Neuronal stem cell (in vitro differentiated cells): ENCODE results near the gene GIGYF2.
"Not testable (repeated sequence)": the region's sequence is repeated elsewhere in the genome, so short reads cannot be mapped to it uniquely, and the experiment has no call there.

Experiments used
- DNase-seq: peaks from one replicate; pipeline ENCODE4 v3.0.0-alpha.2; 2013; ENCODE audit warnings: low spot score
- H2AFZ ChIP-seq: one replicate; pipeline ENCODE4 v1.6.1; 2013; ENCODE audit warnings: mild to moderate bottlenecking, low read length, inconsistent platforms
- H2AK5ac ChIP-seq: 2 replicates; pipeline ENCODE4 v1.6.1; 2013; ENCODE audit warnings: low read depth, mild to moderate bottlenecking, inconsistent platforms, low read length, moderate library complexity, mixed read lengths
- H2BK120ac ChIP-seq: 2 replicates; pipeline ENCODE4 v1.6.1; 2013; ENCODE audit warnings: low read depth, mild to moderate bottlenecking, inconsistent platforms, low read length, moderate library complexity, mixed read lengths
- H2BK12ac ChIP-seq: one replicate; pipeline ENCODE4 v1.6.1; 2013; ENCODE audit warnings: low read length, inconsistent platforms
- H2BK15ac ChIP-seq: 2 replicates; pipeline ENCODE4 v1.6.1; 2013; ENCODE audit warnings: mild to moderate bottlenecking, low read length, inconsistent platforms, mixed read lengths
- H2BK5ac ChIP-seq: one replicate; pipeline ENCODE4 v1.6.1; 2013; ENCODE audit warnings: inconsistent platforms, mild to moderate bottlenecking, low read length, moderate library complexity
- H3K14ac ChIP-seq: one replicate; pipeline ENCODE4 v1.6.1; 2013; ENCODE audit warnings: low read length, inconsistent platforms
- H3K18ac ChIP-seq: 2 replicates; pipeline ENCODE4 v1.6.1; 2013; ENCODE audit warnings: low read length, inconsistent platforms
- H3K23ac ChIP-seq: 2 replicates; pipeline ENCODE4 v1.6.1; 2013; ENCODE audit warnings: low read depth, mild to moderate bottlenecking, mixed read lengths, low read length, inconsistent platforms; ENCODE audit not compliant: poor library complexity
- H3K27ac ChIP-seq: replicated peaks from 3 replicates; pipeline ENCODE4 v1.5.1; 2013; ENCODE audit warnings: low read length, inconsistent platforms
- H3K27me3 ChIP-seq, 3 experiments: 2 replicates each; pipeline ENCODE4 v1.6.1; 2013; ENCODE audit warnings: low read length in 3 of 3, mild to moderate bottlenecking in 2 of 3, inconsistent platforms in 1 of 3, low read depth in 1 of 3, mixed read lengths in 1 of 3, moderate library complexity in 1 of 3; ENCODE audit not compliant: control insufficient read depth in 3 of 3, insufficient read depth in 3 of 3
- H3K36me3 ChIP-seq, 2 donors: replicated peaks in 1 of 2; 2 replicates each; pipeline ENCODE4 v1.6.1; 2013; ENCODE audit warnings: low read length in 2 of 2; ENCODE audit not compliant: control insufficient read depth in 2 of 2, insufficient read depth in 2 of 2
- H3K4ac ChIP-seq: 2 replicates; pipeline ENCODE4 v1.6.1; 2013; ENCODE audit warnings: inconsistent platforms, mild to moderate bottlenecking, low read length, moderate library complexity
- H3K4me1 ChIP-seq, 2 donors: 1 replicate in 1 of 2; 2 replicates in 1 of 2; pipeline ENCODE4 v1.6.1; 2013; ENCODE audit warnings: low read length in 2 of 2, low read depth in 1 of 2; ENCODE audit not compliant: control insufficient read depth in 2 of 2, insufficient read depth in 1 of 2
- H3K4me2 ChIP-seq: one replicate; pipeline ENCODE4 v1.6.1; 2013; ENCODE audit warnings: mild to moderate bottlenecking, low read length, inconsistent platforms; ENCODE audit not compliant: insufficient read depth, poor library complexity, severe bottlenecking
- H3K4me3 ChIP-seq, 2 donors: 2 replicates each; pipeline ENCODE4 v1.5.1; 2013; ENCODE audit warnings: low read length in 2 of 2, mild to moderate bottlenecking in 2 of 2, inconsistent platforms in 1 of 2, moderate library complexity in 1 of 2
- H3K79me1 ChIP-seq: one replicate; pipeline ENCODE4 v1.6.1; 2013; ENCODE audit warnings: low read depth, mild to moderate bottlenecking, inconsistent platforms, low read length, moderate library complexity
- H3K9ac ChIP-seq: one replicate; pipeline ENCODE4 v1.6.1; 2013; ENCODE audit warnings: mild to moderate bottlenecking, low read depth, low read length, inconsistent platforms; ENCODE audit not compliant: poor library complexity
- H3K9me3 ChIP-seq, 2 donors: replicated peaks in 1 of 2; 2 replicates each; pipeline versions ENCODE3 to v1.6.1; 2013; ENCODE audit warnings: low read length in 2 of 2, mild to moderate bottlenecking in 2 of 2, inconsistent platforms in 1 of 2, low read depth in 1 of 2, mixed read lengths in 1 of 2, moderate library complexity in 1 of 2; ENCODE audit not compliant: control insufficient read depth in 2 of 2, insufficient read depth in 1 of 2
- H4K8ac ChIP-seq: one replicate; pipeline ENCODE4 v1.6.1; 2013; ENCODE audit warnings: low read depth, mild to moderate bottlenecking, inconsistent platforms, low read length, moderate library complexity
- H4K91ac ChIP-seq: one replicate; pipeline ENCODE4 v1.6.1; 2013; ENCODE audit warnings: low read length, low read depth, mild to moderate bottlenecking, inconsistent platforms; ENCODE audit not compliant: poor library complexity
- WGBS, 2 donors: extraction: QIAGEN DNeasy Blood & Tissue Kit; methylation state at CpG; one replicate each; pipeline ENCODE4 v1.1.7; 2013; ENCODE audit warnings: missing lambda C conversion rate in 2 of 2, mixed read lengths in 1 of 2; ENCODE audit not compliant: insufficient read length in 2 of 2, insufficient replicate concordance in 1 of 2; ENCODE audit errors: extremely low coverage in 2 of 2; 5-methylcytosine and 5-hydroxymethylcytosine counted together

Gene GIGYF2

GRCh38 chr2:232689152-232689910 lies 7.8 kb upstream of the GIGYF2 start:
- Histone ChIP-seq H3K36me3 (no peaks in the 10 kb centered on the region), H3K4ac (no peak overlapping the region), H3K18ac (no peak overlapping the region), H3K4me2 (no peak overlapping the region), H2BK15ac (no peak overlapping the region), H2AK5ac (no peak overlapping the region), H4K91ac (no peak overlapping the region), H3K4me1 (no peaks in the 10 kb centered on the region), H3K9me3 (peaks cover 0 to 3% of the 10 kb centered on the region in 2 donors), H3K27me3 (peaks cover 0 to 4% (median 0%) of the 10 kb centered on the region in 3 experiments), H2BK12ac (no peak overlapping the region), H2BK5ac (no peak overlapping the region), H3K14ac (no peak overlapping the region), H3K9ac (no peak overlapping the region), H3K4me3 (no peak overlapping the region), H3K23ac (no peak overlapping the region), H3K79me1 (no peaks in the 10 kb centered on the region), H2AFZ (peak overlapping the region; percentile 80), H2BK120ac (no peak overlapping the region), H4K8ac (no peak overlapping the region), H3K27ac (no peak overlapping the region)
- WGBS, 2 donors: no CpG with 5 or more reads among the region's 3 CpGs
- DNase-seq: no peak

GRCh38 chr2:232691117-232691516 lies 6.0 kb upstream of the GIGYF2 start:
- not testable (repeated sequence) for H2BK15ac ChIP-seq, H3K9me3 ChIP-seq, H3K23ac ChIP-seq, H4K91ac ChIP-seq, H3K27me3 ChIP-seq, H4K8ac ChIP-seq, H3K79me1 ChIP-seq, H3K4ac ChIP-seq, H3K9ac ChIP-seq, H3K4me2 ChIP-seq, H3K36me3 ChIP-seq, H3K14ac ChIP-seq, H3K4me3 ChIP-seq, H3K4me1 ChIP-seq, H3K27ac ChIP-seq, H2AFZ ChIP-seq, H2BK5ac ChIP-seq, H2BK120ac ChIP-seq, H2BK12ac ChIP-seq, DNase-seq, H3K18ac ChIP-seq, H2AK5ac ChIP-seq
- WGBS, 2 donors: no CpG with 5 or more reads among the region's 13 CpGs

GRCh38 chr2:232693344-232693743 lies 3.8 kb upstream of the GIGYF2 start:
- Histone ChIP-seq H2BK12ac (no peak overlapping the region), H2BK5ac (no peak overlapping the region), H3K27ac (no peak overlapping the region), H3K4me3 (no peak overlapping the region), H3K14ac (no peak overlapping the region), H3K18ac (no peak overlapping the region), H2AK5ac (no peak overlapping the region), H3K36me3 (no peaks in the 10 kb centered on the region), H4K91ac (no peak overlapping the region), H3K4ac (no peak overlapping the region), H3K79me1 (peaks cover 8% of the 10 kb centered on the region), H2AFZ (no peak overlapping the region), H3K9me3 (peaks cover 0 to 3% of the 10 kb centered on the region in 2 donors), H3K4me2 (no peak overlapping the region), H4K8ac (no peak overlapping the region), H2BK120ac (no peak overlapping the region), H3K27me3 (no peaks in the 10 kb centered on the region), H2BK15ac (no peak overlapping the region), H3K23ac (no peak overlapping the region), H3K4me1 (peaks cover 3 to 5% of the 10 kb centered on the region in 2 donors), H3K9ac (no peak overlapping the region)
- no peak for DNase-seq
- WGBS, 2 donors: no CpG with 5 or more reads among the region's 4 CpGs

- Histone ChIP-seq H3K4ac (no peak overlapping the region), H2AK5ac (no peak overlapping the region), H2BK120ac (no peak overlapping the region), H2BK12ac (no peak overlapping the region), H3K9ac (no peak overlapping the region), H4K8ac (no peak overlapping the region), H3K9me3 (no peaks in the 10 kb centered on the region), H2BK15ac (no peak overlapping the region), H3K4me2 (peak overlapping the region; percentile 51), H3K36me3 (peaks cover 0 to 27% of the 10 kb centered on the region in 2 donors), H2BK5ac (no peak overlapping the region), H4K91ac (no peak overlapping the region), H3K14ac (no peak overlapping the region), H3K23ac (peak overlapping the region; percentile 57), H2AFZ (peak overlapping the region; percentile 95), H3K4me3 (peak overlapping the region in 1 of 2 donors; percentile 99), H3K27me3 (no peaks in the 10 kb centered on the region), H3K79me1 (peaks cover 13% of the 10 kb centered on the region), H3K27ac (peak overlapping the region; percentile 31), H3K4me1 (peaks cover 5 to 14% of the 10 kb centered on the region in 2 donors), H3K18ac (peak overlapping the region; percentile 87)
- no peak for DNase-seq
- no CpG with 5 or more reads among the region's 10 CpGs for WGBS, 2 donors
Observed at GRCh38 chr2:232696609-232697058, 497 bp upstream of the GIGYF2 start.
